Transverse colon (tissue), 4 donors: Measurements from ENCODE around the gene SUPT5H.

ENCODE experiments used
- CTCF ChIP-seq, 5 experiments: fragments of 200-600 bp in 3 of 5; fragments of 450-650 bp in 2 of 5; sonication (generic) in 3 of 5; IDR thresholded peaks; 1 replicate in 2 of 5; 2 replicates in 3 of 5; pipeline ENCODE4 v1.5.1; 2016 to 2017; ENCODE audit warnings: antibody characterized with exemption in 5 of 5, inconsistent platforms in 3 of 5, mild to moderate bottlenecking in 2 of 5, moderate library complexity in 1 of 5
- EP300 ChIP-seq: sonication (generic); formaldehyde crosslinking; IDR thresholded peaks from one replicate; pipeline ENCODE4 v1.6.1; 2017; ENCODE audit warnings: antibody characterized with exemption, low read depth
- POLR2A ChIP-seq: fragments of 450-650 bp; IDR thresholded peaks from one replicate; pipeline ENCODE4 v1.6.1; 2016; ENCODE audit warnings: antibody characterized with exemption, mild to moderate bottlenecking, moderate library complexity
- POLR2AphosphoS5 ChIP-seq, 3 donors: sonication (generic); formaldehyde crosslinking; IDR thresholded peaks; one replicate each; pipeline ENCODE4 v1.6.1; 2016; ENCODE audit warnings: antibody characterized with exemption in 3 of 3

- no peak for TF ChIP-seq CTCF (IDR thresholded peaks at IDR 0.05)
- no peak for TF ChIP-seq POLR2A
- TF ChIP-seq EP300 = no peak
- no peak for TF ChIP-seq POLR2AphosphoS5 (IDR thresholded peaks at IDR 0.05)
Observed at GRCh38 chr19:39419003-39419402, 26.4 kb upstream of the SUPT5H start.
